D721Med (cell line): ENCODE data around the gene GAL3ST2.
"Not testable (repeated sequence)": the region's sequence is repeated elsewhere in the genome, so short reads cannot be mapped to it uniquely, and the experiment has no call there.

ENCODE experiments used
- DNase-seq: peaks from one replicate; pipeline ENCODE4 v3.0.0; 2011; ENCODE audit warnings: low spot score; ENCODE audit not compliant: insufficient read length
- FAIRE-seq: peaks from 2 replicates; lab custom pipeline; 2011; peaks lifted over from hg19 to GRCh38; lab: Jason Lieb, UNC
- TF ChIP-seq, protein P1 (sequence below): IDR thresholded peaks from 2 replicates; pipeline ENCODE4 v1.5.1; 2012; ENCODE audit warnings: mild to moderate bottlenecking, control low read depth; ENCODE audit not compliant: insufficient read depth; ENCODE audit errors: missing control alignments

GAL3ST2 gene

DNA sequence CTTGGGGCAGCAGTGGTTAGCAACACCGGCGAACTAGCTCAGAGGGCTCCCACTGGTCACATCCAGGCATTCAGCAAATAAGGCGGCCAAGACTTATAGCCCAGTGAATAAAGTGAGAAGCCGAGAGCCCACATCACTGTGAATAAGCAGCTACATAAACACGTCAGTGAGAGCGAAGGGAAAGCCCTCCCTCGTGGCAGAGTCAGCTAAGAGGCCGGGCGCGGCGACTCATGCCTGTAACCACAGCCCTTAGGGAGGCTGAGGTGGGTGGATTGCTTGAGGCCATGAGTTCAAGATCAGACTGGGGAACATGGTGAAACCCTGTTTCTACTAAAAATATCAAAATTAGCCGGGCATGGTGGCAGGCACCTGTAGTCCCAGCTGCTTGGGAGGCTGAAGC is 37.0 kb upstream of the GAL3ST2 start:
- FAIRE-seq (no peak), DNase-seq (no peak)
- TF ChIP-seq, protein P1, sequence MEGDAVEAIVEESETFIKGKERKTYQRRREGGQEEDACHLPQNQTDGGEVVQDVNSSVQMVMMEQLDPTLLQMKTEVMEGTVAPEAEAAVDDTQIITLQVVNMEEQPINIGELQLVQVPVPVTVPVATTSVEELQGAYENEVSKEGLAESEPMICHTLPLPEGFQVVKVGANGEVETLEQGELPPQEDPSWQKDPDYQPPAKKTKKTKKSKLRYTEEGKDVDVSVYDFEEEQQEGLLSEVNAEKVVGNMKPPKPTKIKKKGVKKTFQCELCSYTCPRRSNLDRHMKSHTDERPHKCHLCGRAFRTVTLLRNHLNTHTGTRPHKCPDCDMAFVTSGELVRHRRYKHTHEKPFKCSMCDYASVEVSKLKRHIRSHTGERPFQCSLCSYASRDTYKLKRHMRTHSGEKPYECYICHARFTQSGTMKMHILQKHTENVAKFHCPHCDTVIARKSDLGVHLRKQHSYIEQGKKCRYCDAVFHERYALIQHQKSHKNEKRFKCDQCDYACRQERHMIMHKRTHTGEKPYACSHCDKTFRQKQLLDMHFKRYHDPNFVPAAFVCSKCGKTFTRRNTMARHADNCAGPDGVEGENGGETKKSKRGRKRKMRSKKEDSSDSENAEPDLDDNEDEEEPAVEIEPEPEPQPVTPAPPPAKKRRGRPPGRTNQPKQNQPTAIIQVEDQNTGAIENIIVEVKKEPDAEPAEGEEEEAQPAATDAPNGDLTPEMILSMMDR = no peak

- no peak for DNase-seq
- no peak for FAIRE-seq
- TF ChIP-seq, protein P1 = no peak
Observed at GRCh38 chr2:241741016-241741415, 35.6 kb upstream of the GAL3ST2 start.

- FAIRE-seq = no peak
Observed at GRCh38 chr2:241742320-241742939, 34.2 kb upstream of the GAL3ST2 start.

DNA sequence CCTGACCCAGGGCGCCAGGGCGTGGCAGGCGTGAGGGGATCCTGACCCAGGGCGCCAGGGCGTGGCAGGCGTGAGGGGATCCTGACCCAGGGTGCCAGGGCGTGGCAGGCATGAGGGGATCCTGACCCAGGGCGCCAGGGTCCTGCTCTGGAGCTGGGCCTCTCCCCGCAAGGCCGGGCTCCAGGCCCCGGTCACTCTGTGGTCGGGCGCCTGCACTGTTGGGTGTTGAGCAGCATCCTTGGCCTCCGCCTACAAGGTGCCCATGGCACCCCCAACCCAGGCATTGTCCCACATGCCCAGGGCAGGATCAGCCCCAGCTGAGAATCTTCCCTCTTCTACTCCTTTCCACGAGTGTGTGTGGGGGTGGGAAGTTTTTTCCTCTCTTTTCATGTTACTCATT is 33.6 kb upstream of the GAL3ST2 start:
- FAIRE-seq = not testable (repeated sequence)

More at GRCh38 chr2:241742320-241742939, 34.2 kb upstream of the GAL3ST2 start:
- DNase-seq = no peak
- TF ChIP-seq, protein P1 = no peak

DNA sequence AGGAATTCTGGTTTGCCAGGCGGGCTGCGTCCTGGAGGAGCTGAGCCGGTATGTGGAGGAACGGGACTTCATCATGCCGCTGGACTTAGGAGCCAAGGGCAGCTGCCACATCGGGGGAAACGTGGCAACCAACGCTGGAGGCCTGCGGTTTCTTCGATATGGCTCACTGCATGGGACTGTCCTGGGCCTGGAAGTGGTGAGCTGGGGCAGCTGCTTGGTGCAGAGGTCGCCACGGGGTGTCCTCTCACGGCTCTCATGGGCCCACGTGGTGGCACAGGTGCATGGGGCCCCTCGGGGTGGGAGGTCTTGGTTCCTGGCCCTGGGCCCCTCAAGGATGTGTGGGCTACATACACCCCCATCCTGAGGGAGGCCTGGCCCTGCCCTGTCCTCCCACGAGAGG is 33.0 kb upstream of the GAL3ST2 start:
- DNase-seq (no peak), FAIRE-seq (no peak)
- TF ChIP-seq, protein P1 = no peak

More for the DNA sequence above, 33.6 kb upstream of the GAL3ST2 start:
- not testable (repeated sequence) for DNase-seq

DNA sequence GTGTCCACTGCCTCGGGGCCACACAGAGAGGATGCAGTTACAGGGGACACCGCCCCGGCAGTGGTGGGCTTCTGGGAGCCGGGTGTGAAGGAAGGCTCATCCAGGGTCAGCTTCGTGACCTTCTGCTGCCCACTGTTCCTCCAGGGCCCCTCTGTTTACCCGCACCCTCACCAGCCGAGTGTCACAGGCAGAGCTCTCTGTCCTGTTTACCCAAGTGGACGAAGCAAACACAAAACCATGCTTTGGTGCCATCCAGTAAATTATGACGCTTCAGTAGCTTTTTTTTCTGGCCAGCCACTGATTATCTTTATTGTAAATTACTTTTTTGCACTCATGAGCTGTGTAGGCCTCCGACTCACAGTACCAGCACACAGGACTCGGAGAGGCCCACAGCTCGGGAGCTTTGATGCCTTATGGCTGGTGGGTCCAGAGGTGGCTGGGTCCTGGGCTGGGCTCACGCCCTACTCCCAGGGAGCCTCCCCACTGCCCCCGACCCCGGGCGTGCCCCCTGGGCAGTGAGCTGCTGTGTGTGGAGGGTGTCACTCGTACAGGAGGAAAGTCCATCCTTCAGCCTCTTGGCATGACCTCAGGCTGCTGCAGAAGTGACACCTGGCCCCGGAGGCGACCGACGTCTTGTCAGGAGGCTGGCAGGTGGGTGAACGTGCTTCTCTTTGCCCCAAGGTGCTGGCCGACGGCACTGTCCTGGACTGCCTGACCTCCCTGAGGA is 32.4 kb upstream of the GAL3ST2 start:
- FAIRE-seq = no peak
- no peak for DNase-seq
- TF ChIP-seq, protein P1 = no peak

GRCh38 chr2:241745276-241745675 is 31.3 kb upstream of the GAL3ST2 start:
- DNase-seq (no peak), FAIRE-seq (no peak)
- TF ChIP-seq, protein P1 = no peak
